Pulmonary artery endothelial cell (primary cell): ENCODE results near the gene AP4B1. TPM values are rescaled to one million over a fixed set of nuclear protein-coding genes. Genes with fewer than 3 reads are reported as not detected.
A peak's percentile ranks its signal among the peaks of the same experiment; 100 is the strongest.

Source experiments
- DNase-seq: peaks from one replicate; pipeline ENCODE4 v3.0.0-alpha.2; 2011; ENCODE audit warnings: low read depth, low spot score
- total RNA-seq: library from RNA; depleted of rRNA; stranded (reverse); fragments of >200 nt; gene quantifications from 2 replicates; pipeline ENCODE4 v1.2.3, GENCODE V29; 2014

AP4B1 gene
- total RNA-seq, 1 donor from 2014 or later: 25.1 TPM

DNA sequence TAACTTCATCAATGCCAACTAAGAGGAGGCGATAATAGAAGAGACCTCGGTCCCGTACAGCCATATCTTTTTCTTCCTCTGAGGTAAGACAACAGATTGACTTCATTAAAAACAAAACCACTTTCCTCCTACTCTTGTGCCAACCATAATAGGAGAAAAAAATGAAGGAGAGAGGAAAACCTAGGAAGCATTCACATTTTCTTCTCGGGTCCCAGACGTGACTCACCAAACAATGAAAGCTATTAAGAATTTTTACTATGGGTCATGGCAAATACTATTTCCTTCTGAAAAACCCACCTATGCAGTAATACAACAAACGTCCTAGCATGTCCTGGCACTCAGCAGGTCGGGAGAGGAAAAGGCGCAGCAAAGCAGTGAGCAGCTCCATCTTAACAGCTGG, 8.6 kb downstream of the AP4B1 start:
- no peak for DNase-seq

DNA sequence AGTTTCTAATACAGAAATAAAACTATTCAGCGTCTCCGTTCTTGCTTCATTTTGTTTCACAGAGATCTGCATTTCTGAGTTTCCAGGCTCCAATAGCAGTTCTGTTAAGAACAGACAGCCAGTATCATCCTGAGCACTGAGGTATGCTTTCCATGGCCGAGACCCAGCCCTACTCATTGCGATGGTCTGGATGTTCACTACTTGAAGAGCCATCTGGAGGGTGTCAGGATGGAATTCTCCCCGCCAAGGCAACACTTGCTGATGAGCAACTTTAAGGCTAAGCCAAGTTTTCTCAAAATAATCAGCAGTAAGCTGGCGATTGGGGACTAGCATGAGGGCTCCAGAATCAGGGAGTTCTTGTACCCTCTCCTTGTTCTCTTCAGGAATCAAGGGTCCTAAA, 9.5 kb downstream of the AP4B1 start:
- DNase-seq: no peak

DNA sequence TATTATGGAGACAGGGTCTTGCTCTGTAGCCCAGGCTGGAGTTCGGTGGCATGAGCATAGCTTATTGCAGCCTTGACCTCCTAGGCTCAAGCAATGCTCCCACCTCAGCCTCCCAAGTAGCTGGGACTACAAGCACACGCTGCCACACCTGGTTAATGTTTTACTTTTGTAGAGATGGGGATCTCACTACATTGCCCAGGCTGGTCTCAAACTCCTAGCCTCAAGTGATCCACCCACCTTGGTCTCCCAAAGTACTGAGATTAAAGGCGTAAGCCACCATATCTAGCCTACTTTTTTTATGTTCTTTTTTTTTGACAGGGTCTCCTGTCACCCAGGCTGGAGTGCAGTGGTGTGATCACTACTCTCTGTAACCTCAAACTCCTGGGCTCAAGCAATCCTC, 11.3 kb downstream of the AP4B1 start:
- DNase-seq: no peak

DNA sequence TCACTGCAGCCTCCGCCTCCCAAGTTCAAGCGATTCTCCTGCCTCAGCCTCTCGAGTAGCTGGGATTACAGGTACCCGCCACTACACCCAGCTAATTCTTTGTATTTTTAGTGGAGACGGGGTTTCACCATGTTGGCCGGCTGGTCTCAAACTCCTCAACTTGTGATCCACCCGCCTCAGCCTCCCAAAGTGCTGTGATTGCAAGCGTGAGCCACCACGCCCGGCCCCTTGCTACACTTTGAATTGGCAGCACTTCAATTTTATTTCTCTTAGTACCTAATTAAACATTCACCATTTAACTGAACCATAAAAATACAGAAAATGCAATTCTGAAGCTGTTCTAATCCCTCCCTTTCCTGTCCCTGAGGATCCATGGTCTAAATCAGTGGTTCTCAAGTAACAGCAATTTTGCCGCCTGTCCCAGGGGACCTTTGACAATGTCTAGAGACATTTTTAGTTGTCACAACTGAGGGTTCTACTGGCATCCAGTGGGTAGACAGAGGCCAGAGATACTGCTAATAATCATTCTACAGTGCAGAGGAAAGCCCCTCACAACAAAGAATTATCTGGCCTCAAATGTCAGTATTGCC, 12.9 kb downstream of the AP4B1 start:
- no peak for DNase-seq

DNA sequence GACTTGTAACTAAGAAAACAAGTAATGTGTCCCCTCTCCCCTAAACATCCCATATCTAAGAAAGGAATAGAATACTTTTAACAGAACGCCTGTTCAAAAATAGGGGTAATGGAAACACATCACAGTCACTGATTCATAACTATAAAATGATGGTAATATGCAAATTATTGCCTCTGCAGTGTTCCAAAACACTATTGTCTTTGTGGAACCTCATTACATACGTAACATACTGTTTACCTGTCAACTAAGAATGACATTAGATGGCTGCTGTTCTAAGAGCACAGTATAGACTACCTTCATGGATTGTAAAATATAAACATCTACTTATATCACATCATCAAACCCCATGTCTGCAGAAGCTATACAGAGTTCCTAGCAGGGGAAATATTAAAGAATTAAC, 13.8 kb downstream of the AP4B1 start:
- DNase-seq: no peak

DNA sequence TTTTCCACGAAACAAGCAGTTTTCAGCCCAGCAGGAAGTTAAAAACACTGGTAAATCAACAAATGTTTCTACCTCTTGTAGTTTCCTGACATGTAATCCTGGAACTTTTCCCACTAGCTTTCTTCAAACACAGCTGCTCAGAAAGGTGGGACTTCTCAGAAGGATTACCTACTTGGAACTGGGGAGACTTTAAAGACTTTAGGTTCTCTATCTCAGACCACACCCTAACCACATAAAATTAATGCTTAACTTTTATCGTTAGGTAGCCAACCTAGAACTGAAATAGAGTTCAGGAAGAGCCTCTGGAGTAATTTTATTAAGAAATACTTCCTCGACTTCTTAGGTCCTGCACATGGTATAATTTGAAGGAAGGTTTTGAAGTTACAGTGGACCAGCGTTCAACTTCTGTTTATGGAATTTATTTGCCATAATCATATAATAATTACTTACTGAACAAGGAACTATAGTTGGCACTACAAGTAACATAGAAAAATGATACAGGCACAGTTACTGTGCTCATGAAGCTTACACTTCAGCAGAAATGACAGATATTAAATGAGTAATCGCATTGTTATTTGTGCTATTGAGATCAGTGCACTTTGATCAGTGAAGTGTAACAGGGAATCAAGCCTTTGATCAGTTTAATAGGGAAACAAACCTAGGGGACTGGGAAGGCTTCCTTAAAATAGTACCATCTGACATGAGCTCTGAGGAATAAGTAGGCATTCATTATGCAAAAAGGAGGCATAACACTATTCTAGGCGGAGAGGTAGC, 17.0 kb downstream of the AP4B1 start, which contains the start of gene BCL2L15:
TSS of gene BCL2L15 (minus strand) at position 180 of the 774 bp plus-strand sequence. CDS start 206 bp downstream, outside the sequence.
- no peak for DNase-seq

DNA sequence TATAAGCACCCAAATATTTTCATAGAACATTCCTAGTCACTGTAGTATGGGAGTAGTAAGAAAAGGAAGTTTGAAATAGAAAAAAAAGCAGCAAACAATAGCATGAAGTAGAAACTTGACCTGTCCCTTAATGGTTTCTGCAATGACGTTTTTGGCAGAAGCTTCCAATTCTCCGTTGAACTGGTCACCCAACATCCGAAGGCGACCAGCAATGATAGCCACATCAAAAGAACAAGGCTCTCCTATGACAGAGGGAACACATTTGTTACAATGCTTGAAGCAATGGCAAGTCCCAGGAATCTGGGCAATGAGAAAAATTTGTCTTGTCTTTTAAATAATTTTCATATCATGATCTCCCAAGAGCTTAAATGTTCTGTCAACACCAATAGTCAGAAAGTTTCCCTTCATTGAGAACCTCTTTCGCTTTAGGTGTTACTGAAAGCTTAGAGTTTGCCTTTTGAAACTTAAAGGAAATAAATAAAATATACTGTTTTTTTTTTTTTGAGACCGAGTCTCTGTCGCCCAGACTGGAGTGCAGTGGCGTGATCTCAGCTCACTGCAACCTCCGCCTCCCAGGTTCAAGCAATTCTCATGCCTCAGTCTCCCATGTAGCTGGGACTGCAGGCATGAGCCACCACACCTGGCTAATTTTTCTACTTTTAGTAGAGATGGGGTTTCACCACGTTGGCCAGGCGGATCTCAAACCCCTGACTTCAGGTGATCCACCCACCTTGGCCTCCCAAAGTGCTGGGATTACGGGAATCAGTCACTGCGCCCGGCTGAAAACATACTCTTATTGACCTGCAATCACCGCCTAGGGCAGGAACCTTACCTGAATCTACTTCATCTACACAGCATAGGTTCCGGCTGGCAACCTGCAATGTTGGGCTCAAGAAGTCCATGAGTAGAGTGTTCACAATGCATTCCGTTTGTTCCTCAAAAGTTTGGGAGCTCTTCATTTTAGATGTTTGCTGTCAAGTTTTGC, 17.9 kb downstream of the AP4B1 start:
- no peak for DNase-seq

DNA sequence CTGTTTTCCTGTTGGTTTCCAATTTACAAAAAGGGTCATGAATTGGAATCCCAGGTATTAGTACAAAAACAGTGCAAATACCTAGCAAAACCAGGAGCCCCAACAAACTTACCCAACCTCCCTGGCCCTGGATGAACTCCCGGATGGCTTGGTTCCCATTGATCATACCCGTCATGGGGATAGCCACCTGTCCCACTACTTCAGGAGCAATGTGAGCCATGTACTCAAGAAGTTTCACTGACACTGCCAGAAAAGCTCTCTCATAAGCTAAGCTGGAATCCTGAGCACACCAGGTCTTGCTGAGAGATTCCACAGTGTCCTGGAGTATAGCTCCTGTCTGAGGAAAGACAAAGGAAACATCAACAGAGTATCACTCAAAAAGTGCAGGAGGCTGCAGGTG, 22.9 kb downstream of the AP4B1 start:
- no peak for DNase-seq

DNA sequence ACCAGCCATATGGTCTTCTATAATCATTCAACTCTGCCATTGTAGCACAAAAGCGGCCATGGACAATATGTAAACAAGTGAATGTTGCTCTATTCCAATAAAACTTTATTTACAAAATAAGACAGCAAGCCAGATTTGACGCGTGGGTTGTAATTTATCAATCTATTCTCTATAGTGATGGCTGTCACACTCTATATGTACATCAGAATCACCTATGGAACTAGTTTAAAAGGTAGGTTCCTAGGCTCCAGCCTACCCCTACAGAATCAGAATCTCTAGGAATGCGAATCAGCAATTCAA, 24.9 kb downstream of the AP4B1 start:
- DNase-seq: no peak

DNA sequence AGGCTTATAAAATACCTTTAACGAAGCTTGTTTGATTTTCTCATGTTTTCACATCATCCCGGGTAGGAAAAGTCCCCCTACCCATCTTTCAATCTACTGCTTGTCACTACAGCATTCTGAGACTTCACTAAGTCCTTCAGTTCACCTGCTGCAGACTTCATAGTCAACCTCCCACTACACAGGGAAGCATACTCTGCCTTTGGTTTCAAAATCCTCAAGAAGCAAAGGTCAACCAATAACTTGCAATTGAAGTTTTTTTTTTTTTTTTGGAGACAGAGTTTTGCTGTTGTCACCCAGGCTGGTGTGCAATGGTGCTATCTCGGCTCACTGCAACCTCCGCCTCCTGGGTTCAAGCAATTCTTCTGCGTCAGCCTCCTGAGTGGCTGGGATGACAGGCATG, 28.4 kb downstream of the AP4B1 start:
- DNase-seq: no peak

DNA sequence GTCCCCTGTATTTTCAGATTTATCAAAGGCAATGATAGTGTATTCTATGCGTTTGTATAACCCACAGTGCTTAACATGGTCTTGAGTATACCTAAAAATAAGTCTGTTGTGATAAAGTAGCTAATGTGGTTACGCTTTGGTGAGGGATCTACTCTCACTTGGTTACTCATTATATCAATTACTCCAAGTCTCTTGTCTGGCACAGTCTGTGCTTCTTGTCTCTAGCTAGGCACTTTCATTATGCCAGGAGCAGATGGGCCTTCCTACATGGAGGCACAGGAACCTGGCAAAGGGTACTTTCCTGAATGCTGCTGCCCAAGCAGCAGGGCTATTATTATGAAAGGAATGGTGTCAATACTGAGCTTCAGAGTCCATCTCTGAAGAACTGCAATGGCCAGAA, 28.9 kb downstream of the AP4B1 start:
- no peak for DNase-seq

DNA sequence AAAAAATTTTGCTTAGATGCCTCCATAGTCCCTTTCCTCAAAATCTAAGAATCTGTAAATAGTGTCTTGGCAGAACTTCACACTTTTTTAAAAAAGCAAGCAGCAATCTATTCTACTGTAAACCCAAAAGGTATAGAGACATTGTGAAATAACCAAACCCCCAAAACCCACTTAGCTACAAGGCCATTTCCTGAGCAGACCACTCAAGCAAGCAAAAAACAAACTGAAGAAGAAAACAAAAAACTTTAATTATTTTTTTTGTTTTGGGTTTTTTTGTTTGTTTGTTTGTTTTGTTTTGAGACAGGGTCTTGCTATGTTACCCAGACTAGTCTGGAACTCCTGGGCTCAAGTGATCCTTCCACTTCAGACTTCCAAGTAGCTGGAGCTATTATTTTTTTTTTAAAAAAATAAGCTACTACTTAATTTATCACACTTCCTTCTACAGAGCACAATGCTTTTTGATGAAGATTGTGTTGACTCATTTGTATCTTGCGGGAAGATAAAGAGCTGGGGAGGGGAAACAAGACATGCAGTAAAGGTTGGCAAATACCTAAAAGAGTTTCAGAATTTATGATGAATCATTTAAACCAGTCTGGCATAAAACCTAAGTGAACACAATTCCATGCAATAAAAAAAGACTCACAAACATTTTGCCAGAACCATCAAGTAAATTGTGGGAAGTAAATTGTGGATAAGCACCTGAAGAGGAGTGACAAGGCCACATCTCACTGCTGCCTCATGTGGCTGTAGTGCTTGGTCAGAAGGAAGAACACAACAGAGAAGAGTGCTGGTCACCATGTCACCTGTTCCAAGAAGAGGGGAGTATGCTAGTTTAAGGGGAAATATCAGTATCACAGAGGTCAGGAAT, 30.4 kb downstream of the AP4B1 start:
- no peak for DNase-seq

DNA sequence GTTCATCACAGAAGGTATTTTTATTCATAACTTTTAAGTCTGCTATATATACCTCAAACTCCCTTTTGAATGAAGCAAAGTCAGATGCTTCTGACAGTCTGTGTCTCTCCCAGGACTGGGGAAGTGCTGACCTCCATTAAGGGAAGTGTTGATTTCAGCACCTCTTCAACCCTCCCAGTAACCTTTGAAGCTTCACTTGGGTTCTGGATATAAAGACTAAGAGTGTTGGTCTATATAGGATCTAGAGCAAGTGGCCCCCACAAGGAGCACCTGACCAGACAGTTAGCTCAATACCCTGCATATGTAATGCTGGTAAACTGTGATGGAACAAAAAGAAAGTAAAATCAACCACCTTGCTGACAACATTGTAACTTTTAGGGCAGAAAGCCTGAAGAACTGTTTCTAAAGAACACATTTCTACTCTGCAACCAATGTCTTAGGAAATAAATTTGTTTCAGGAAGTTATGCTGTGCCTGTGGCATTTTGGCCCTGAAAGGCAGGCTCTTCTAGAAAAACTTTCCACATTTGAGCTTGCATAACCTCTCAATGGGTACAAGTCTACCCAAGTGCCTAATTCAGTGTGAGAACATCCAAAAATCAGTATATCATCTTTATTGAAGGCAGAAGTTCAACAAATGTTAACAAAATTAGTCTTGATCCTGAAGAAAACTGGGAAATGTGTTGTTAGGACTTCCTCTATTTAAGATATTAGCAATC, 32.2 kb downstream of the AP4B1 start:
- no peak for DNase-seq

DNA sequence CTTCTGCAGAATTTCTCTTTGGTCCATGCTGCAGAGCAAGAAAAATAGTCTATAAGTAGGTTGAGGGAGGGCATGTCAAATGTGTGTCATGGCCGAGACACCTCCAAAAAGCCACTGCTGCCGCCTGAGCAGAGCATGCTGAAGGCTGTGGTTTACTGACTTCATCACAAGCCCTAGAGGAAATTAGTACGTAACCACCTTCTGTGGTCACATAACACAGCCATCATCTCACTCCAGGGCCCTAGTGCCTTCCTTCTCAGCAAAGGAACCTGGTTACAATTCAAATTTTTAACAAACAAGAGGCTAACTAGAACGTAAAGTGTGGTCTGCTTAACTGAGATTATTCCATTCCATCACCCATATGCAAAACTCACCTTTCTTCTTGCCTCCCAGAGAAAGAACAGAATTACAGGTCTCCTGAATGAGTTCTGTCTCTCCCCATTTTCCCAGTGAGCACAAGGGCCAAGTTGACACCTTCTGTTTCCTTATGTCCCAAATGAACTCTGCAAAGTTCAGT, 32.9 kb downstream of the AP4B1 start, which contains the start of gene PTPN22:
TSS of gene PTPN22 (minus strand) at position 116 of the 517 bp plus-strand sequence.
- no peak for DNase-seq

DNA sequence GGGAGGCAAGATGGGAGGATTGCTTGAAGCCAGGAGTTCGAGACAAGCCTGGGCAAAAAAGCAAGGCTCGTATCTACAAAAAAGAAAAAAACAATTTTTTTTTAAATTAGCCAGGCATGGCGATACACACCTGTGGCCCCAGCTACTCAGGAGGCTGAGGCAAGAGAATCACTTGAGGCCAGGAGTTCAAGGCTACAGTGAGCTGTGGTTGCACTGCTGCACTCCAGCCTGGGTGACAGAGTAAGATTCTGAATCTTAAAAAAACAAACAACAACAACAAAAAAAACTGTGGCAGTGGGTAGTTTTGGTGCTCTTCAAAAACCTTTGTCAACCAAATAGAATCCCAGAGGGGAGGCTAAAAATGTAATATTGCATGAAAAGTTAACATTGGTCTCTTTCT, 33.8 kb downstream of the AP4B1 start:
- no peak for DNase-seq

DNA sequence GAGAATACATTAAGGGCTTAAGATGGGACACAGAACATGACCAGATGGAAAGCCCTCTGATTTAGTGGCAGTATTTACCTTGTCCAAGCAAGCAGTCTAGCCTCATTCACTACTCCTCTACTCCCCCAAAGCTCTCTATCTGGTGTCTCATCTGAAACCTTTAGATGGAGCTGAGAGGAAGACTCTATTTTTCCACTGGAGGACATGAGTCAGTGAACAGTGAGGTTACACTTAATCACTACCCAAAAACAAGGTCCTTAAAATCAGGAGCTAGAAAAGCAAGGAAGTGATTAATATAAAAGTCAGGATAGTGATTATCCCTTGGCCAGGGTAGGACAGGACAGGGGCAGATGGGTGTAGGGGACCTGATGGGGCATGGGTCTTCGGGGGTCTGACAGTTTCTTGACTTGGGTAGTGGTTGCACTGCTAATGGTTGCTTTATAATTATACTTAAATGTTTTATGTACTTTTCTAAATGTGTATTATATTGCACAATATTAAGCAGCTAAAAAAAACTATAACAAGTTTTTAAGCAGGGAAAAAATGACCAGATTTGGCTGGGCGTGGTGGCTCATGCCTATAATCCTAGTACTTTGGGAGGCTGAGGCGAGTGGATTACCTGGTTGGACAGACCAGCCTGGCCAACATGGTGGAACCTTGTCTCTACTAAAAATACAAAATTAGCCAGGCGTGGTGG, 36.1 kb downstream of the AP4B1 start:
- DNase-seq: no peak

DNA sequence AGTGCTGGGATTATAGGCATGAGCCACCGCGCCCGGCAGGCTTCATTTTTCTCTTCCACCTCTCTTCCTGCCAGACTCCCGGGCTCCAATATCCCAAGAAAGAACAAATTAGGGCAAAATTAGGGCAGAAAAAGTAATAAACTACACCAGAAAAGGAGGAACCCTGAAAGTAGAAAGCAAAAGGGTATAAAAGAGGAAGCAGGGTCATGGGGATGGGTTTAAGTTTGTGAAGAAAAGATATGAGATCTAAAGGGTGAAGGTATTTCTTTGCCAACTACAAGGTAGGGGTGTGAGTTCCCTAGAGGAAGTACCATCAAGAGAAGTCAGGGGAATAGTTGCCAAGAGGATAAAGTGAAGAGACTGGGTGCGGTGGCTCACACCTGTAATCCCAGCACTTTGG, 43.0 kb downstream of the AP4B1 start:
- no peak for DNase-seq

DNA sequence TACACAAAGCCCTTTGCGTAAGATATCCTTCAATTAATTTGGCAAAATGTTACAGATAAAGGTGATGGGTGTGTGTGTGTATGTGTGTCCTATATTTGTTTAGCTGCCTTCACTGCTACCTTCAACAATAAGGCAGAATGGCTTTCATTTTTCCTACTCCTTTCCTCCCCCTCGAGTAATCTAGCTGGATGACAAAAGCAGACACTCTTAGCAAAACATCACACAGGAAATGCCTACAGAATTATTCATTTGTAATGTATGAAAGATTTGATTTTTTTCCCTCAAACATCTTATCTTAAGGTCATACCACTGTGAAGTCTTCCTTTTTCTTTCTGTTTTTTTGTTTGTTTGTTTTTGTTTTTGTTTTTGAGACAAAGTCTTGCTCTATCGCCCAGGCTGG, 43.7 kb downstream of the AP4B1 start:
- peak; percentile 57 for DNase-seq

DNA sequence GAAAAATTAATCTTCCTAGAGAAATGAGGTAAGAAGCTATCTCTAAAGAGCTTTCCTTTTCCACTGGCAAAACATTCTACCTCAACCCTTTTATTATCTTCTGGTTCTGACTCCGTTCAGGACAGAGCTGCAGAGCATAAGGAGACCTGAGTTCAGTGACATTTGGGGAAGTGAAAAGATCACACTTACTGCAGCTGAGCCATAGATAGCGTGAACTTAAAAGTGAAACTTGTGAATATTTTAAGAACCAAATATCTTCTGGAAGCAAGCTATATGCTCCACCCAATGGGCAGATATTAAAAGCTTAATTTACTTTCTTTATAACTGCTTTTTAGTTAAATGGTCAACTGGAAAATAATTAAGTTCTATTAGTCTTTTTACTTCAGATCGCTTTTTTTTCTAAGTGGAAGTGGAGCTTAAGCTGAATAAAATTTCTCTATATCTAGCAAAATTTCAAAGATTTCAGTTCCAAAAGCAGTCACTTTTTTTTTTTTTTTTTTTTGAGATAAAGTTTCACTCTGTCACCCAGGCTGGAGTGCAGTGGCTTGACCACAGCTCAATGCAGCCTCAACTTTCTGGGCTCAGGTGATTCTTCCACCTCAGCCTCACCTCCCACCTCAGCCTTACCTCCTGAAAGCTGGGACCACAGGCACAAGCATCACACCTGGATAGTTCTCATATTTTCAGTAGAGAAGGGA, 45.0 kb downstream of the AP4B1 start:
- DNase-seq: no peak
